GM18870 (cell line): Measurements from ENCODE around the gene PPP1R9A.

Experiments used
- ATAC-seq: cut with Tn5 transposase; IDR thresholded peaks from one replicate; pipeline ENCODE4 v1.9.1; 2021; ENCODE audit warnings: moderate library complexity; ENCODE audit not compliant: unreplicated experiment

The PPP1R9A gene

DNA sequence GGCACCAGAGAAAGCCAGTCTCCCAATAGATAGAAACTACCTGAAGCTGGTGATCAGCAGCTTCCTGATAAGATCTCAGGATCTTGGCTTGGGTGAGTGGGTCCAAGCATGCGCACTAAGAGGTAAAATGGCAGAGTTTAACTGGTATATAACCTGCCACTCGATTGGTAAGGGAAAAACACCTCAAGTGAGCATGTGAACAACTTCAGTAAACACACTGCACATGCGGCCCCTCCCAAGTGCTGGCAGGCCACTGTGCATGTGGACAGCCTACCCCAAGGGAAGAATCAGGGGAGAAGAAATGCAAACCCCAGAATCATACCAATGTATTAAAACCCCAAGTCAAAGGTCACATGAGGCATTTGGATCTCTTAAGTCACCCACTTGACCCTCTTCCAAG is 434.6 kb downstream of the PPP1R9A start:
- no peak for ATAC-seq

- no peak for ATAC-seq
Observed at GRCh38 chr7:95342642-95343307, 435.4 kb downstream of the PPP1R9A start.
